ENCODE results near the gene SLC7A5.

Gene SLC7A5

GRCh38 chr16:87847785-87848675, 21.3 kb downstream of the SLC7A5 start:
- TF ChIP-seq CTCF (conservative IDR thresholded peaks at IDR 0.05; ENCODE audit: low read depth, low read length): peak; percentile 11
- H3K4me3 ChIP-seq (ENCODE audit: low read length): no peak overlapping the region
- peak; percentile 86 for DNase-seq (ENCODE audit: low read depth)

- H3K4me3 ChIP-seq (ENCODE audit: low read length): no peak overlapping the region
- DNase-seq (ENCODE audit: low read depth): no peak
- no peak for TF ChIP-seq CTCF (conservative IDR thresholded peaks at IDR 0.05; ENCODE audit: low read depth, low read length)
Measured at GRCh38 chr16:87847467-87847784, 21.9 kb downstream of the SLC7A5 start.

- DNase-seq (ENCODE audit: low read depth): no peak
- no peak for TF ChIP-seq CTCF (conservative IDR thresholded peaks at IDR 0.05; ENCODE audit: low read depth, low read length)
- H3K4me3 ChIP-seq (ENCODE audit: low read length): no peak overlapping the region
Measured at GRCh38 chr16:87846705-87847466, 22.4 kb downstream of the SLC7A5 start.

- no peak overlapping the region for H3K4me3 ChIP-seq (ENCODE audit: low read length)
- no peak for DNase-seq (ENCODE audit: low read depth)
- no peak for TF ChIP-seq CTCF (conservative IDR thresholded peaks at IDR 0.05; ENCODE audit: low read depth, low read length)
Measured at GRCh38 chr16:87845807-87846619, 23.3 kb downstream of the SLC7A5 start.

GRCh38 chr16:87845213-87845612, 24.1 kb downstream of the SLC7A5 start:
- no peak overlapping the region for H3K4me3 ChIP-seq (ENCODE audit: low read length)
- DNase-seq (ENCODE audit: low read depth): no peak
- TF ChIP-seq CTCF (conservative IDR thresholded peaks at IDR 0.05; ENCODE audit: low read depth, low read length): no peak

GRCh38 chr16:87844809-87845208, 24.5 kb downstream of the SLC7A5 start:
- TF ChIP-seq CTCF (conservative IDR thresholded peaks at IDR 0.05; ENCODE audit: low read depth, low read length): no peak
- H3K4me3 ChIP-seq (ENCODE audit: low read length): no peak overlapping the region
- DNase-seq (ENCODE audit: low read depth): no peak

All from retinal pigment epithelial cell (primary cell).